CD14-positive monocyte (primary cell): Measurements from ENCODE around the gene GRWD1. TPM values are rescaled to one million over a fixed set of nuclear protein-coding genes. Genes with fewer than 3 reads are reported as not detected.
"Not testable (repeated sequence)": the region's sequence is repeated elsewhere in the genome, so short reads cannot be mapped to it uniquely, and the experiment has no call there.

Source experiments
- DNase-seq, 3 donors: peaks; one replicate each; pipeline ENCODE4 v3.0.0-alpha.2; 2011 to 2022
- H2AFZ ChIP-seq: 2 replicates; pipeline ENCODE4 v1.6.0; 2012; ENCODE audit warnings: mild to moderate bottlenecking, low read depth, low read length, inconsistent platforms; ENCODE audit not compliant: insufficient read depth, poor library complexity, severe bottlenecking
- H3K27ac ChIP-seq, 2 donors: 1 replicate in 1 of 2; 2 replicates in 1 of 2; pipeline ENCODE4 v1.5.1; 2012 to 2013; ENCODE audit warnings: low read length in 2 of 2, control low read depth in 1 of 2, inconsistent platforms in 1 of 2, low read depth in 1 of 2, mild to moderate bottlenecking in 1 of 2
- H3K27me3 ChIP-seq, 2 donors: one replicate each; pipeline versions ENCODE4 v1.6.0 to v1.6.1; 2011 to 2013; ENCODE audit warnings: low read length in 2 of 2; ENCODE audit not compliant: control insufficient read depth in 2 of 2, insufficient read depth in 2 of 2
- H3K36me3 ChIP-seq, 2 donors: replicated peaks in 1 of 2; 1 replicate in 1 of 2; 2 replicates in 1 of 2; pipeline versions ENCODE4 v1.5.1 to v1.6.1; 2012 to 2013; ENCODE audit warnings: low read length in 2 of 2, control low read depth in 1 of 2, inconsistent platforms in 1 of 2, mild to moderate bottlenecking in 1 of 2; ENCODE audit not compliant: insufficient read depth in 2 of 2, control insufficient read depth in 1 of 2
- H3K4me1 ChIP-seq, 2 donors: 1 replicate in 1 of 2; 2 replicates in 1 of 2; pipeline versions ENCODE4 v1.5.1 to v1.6.1; 2012 to 2013; ENCODE audit warnings: low read length in 2 of 2, control low read depth in 1 of 2, inconsistent platforms in 1 of 2, mild to moderate bottlenecking in 1 of 2, moderate library complexity in 1 of 2; ENCODE audit not compliant: insufficient read depth in 2 of 2, control insufficient read depth in 1 of 2
- H3K4me2 ChIP-seq: replicated peaks from 2 replicates; pipeline ENCODE3; 2012; ENCODE audit warnings: low read length, moderate library complexity, mild to moderate bottlenecking; ENCODE audit not compliant: poor library complexity, severe bottlenecking; ENCODE audit errors: extremely low read depth
- H3K4me3 ChIP-seq, 3 experiments: fragments of 200-600 bp in 1 of 3; sonication (generic) in 1 of 3; replicated peaks in 1 of 3; 1 replicate in 2 of 3; 2 replicates in 1 of 3; pipeline ENCODE4 v1.5.1; 2011 to 2013; ENCODE audit warnings: low read length in 3 of 3, mild to moderate bottlenecking in 3 of 3, control low read depth in 2 of 3, low read depth in 2 of 3, inconsistent platforms in 1 of 3, moderate library complexity in 1 of 3
- H3K79me2 ChIP-seq: 2 replicates; pipeline ENCODE4 v1.6.0; 2012; ENCODE audit warnings: mild to moderate bottlenecking, control low read depth, inconsistent platforms, low read length, moderate library complexity; ENCODE audit not compliant: insufficient read depth
- H3K9ac ChIP-seq: 2 replicates; pipeline ENCODE4 v1.6.0; 2017; ENCODE audit warnings: low read length, mild to moderate bottlenecking; ENCODE audit not compliant: insufficient read depth, poor library complexity, severe bottlenecking
- H3K9me3 ChIP-seq, 2 donors: replicated peaks in 1 of 2; 1 replicate in 1 of 2; 2 replicates in 1 of 2; pipeline versions ENCODE4 v1.5.1 to v1.6.1; 2012 to 2013; ENCODE audit warnings: low read length in 2 of 2, control low read depth in 1 of 2; ENCODE audit not compliant: control insufficient read depth in 1 of 2, insufficient read depth in 1 of 2
- H4K20me1 ChIP-seq: 2 replicates; pipeline ENCODE4 v1.6.0; 2012; ENCODE audit warnings: mild to moderate bottlenecking, low read length, control low read depth, moderate library complexity; ENCODE audit not compliant: insufficient read depth
- H3K27ac Mint-ChIP-seq, 7 donors: one replicate each; pipeline ENCODE4 v1.8.0; 2020; ENCODE audit warnings: mild to moderate bottlenecking in 7 of 7, mixed read lengths in 7 of 7, moderate library complexity in 6 of 7, inconsistent platforms in 2 of 7
- H3K27me3 Mint-ChIP-seq, 3 donors: one replicate each; pipeline ENCODE4 v1.8.0; 2021 to 2022; ENCODE audit warnings: low read depth in 3 of 3, mild to moderate bottlenecking in 3 of 3, mixed read lengths in 3 of 3, moderate library complexity in 3 of 3, inconsistent platforms in 1 of 3
- H3K36me3 Mint-ChIP-seq, 2 donors: one replicate each; pipeline ENCODE4 v1.8.0; 2020; ENCODE audit warnings: mixed read lengths in 2 of 2, inconsistent platforms in 1 of 2, mild to moderate bottlenecking in 1 of 2
- H3K4me1 Mint-ChIP-seq: one replicate; pipeline ENCODE4 v1.8.0; 2020; ENCODE audit warnings: mild to moderate bottlenecking, mixed read lengths
- H3K4me3 Mint-ChIP-seq, 2 donors: one replicate each; pipeline ENCODE4 v1.8.0; 2020; ENCODE audit warnings: mild to moderate bottlenecking in 2 of 2, mixed read lengths in 2 of 2, moderate library complexity in 1 of 2
- H3K9me3 Mint-ChIP-seq, 7 donors: one replicate each; pipeline ENCODE4 v1.8.0; 2020 to 2022; ENCODE audit warnings: mixed read lengths in 7 of 7, mild to moderate bottlenecking in 6 of 7, moderate library complexity in 6 of 7, inconsistent platforms in 2 of 7
- CTCF ChIP-seq: fragments of 200-600 bp; IDR thresholded peaks from one replicate; pipeline ENCODE4 v1.8.0; 2022; ENCODE audit warnings: antibody characterized with exemption, mild to moderate bottlenecking
- WGBS: methylation state at CpG from one replicate; pipeline ENCODE4 v1.1.5; 2013; ENCODE audit warnings: missing lambda C conversion rate; ENCODE audit not compliant: insufficient coverage; 5-methylcytosine and 5-hydroxymethylcytosine counted together
- intact Hi-C, 2 donors: fragments of 100-400 bp; cut with micrococcal nuclease; formaldehyde crosslinking; loops; one replicate each; pipeline versions ENCODE4 v1.15.0 to v1.15.1; 2023
- polyA plus RNA-seq, 3 donors: library from polyadenylated mRNA; depleted of rRNA in 1 of 3; unstranded in 2 of 3; stranded (reverse) in 1 of 3; fragments of 300-500 nt in 2 of 3; fragments of >200 nt in 1 of 3; fragmentation: Illumina TruSeq in 2 of 3; gene quantifications; 1 replicate in 2 of 3; 2 replicates in 1 of 3; pipeline ENCODE4 v1.2.3, GENCODE V29; 2012 to 2021

The GRWD1 gene
- polyA plus RNA-seq, 3 donors = 3.7 to 13.9 (median 10.0) TPM

GRCh38 chr19:48487544-48487943 is 41.8 kb downstream of the GRWD1 start:
- Histone ChIP-seq H3K4me2 (no peak overlapping the region), H3K27me3 (peaks cover 10 to 21% of the 10 kb centered on the region in 2 donors), H3K27ac (no peak overlapping the region), H2AFZ (no peak overlapping the region), H3K9ac (no peak overlapping the region), H3K36me3 (no peaks in the 10 kb centered on the region), H4K20me1 (no peaks in the 10 kb centered on the region), H3K4me3 (no peak overlapping the region), H3K9me3 (peaks cover 0 to under 1% of the 10 kb centered on the region in 2 donors), H3K79me2 (no peaks in the 10 kb centered on the region), H3K4me1 (peaks cover 14 to 19% of the 10 kb centered on the region in 2 donors)
- H3K36me3 Mint-ChIP-seq = peaks cover 0 to 5% of the 10 kb centered on the region in 2 donors
- peaks cover 15% of the 10 kb centered on the region for H3K4me1 Mint-ChIP-seq
- intact Hi-C loops = no loop called here
- H3K9me3 Mint-ChIP-seq = peaks cover 0 to 22% (median 13%) of the 10 kb centered on the region in 7 donors
- H3K27ac Mint-ChIP-seq = no peak overlapping the region
- no peak for DNase-seq
- WGBS = 96% methylated on average over 6 of the region's 6 CpGs
- H3K27me3 Mint-ChIP-seq = peaks cover 33 to 42% (median 39%) of the 10 kb centered on the region in 3 donors
- no peak for TF ChIP-seq CTCF
- no peak overlapping the region for H3K4me3 Mint-ChIP-seq

- intact Hi-C loops = loop anchor here in 1 of 2 donors (2.0 kb wide), 1 partner anchor 121 kb away; no protein-coding TSS in a partner anchor
- WGBS = 89% methylated on average over 5 of the region's 8 CpGs
Measured at GRCh38 chr19:48487948-48488347, 42.2 kb downstream of the GRWD1 start.

GRCh38 chr19:48488478-48488877 is 42.7 kb downstream of the GRWD1 start:
- not testable (repeated sequence) for H3K27ac ChIP-seq, DNase-seq, H3K79me2 ChIP-seq, H2AFZ ChIP-seq, H3K4me3 ChIP-seq, H3K36me3 Mint-ChIP-seq, H3K9me3 ChIP-seq, H3K4me3 Mint-ChIP-seq, H3K27ac Mint-ChIP-seq, H4K20me1 ChIP-seq, H3K9ac ChIP-seq, H3K36me3 ChIP-seq, H3K4me2 ChIP-seq
- peaks cover 10 to 21% of the 10 kb centered on the region in 2 donors for H3K27me3 ChIP-seq
- peaks cover 16 to 25% of the 10 kb centered on the region in 2 donors for H3K4me1 ChIP-seq
- H3K27me3 Mint-ChIP-seq = peaks cover 38 to 43% (median 40%) of the 10 kb centered on the region in 3 donors
- H3K9me3 Mint-ChIP-seq = peaks cover 0 to 27% (median 15%) of the 10 kb centered on the region in 7 donors
- WGBS = 89% methylated on average over 4 of the region's 7 CpGs
- intact Hi-C loops = loop anchor here in 1 of 2 donors (2.0 kb wide), 1 partner anchor 120 kb away; no protein-coding TSS in a partner anchor
- H3K4me1 Mint-ChIP-seq = peaks cover 19% of the 10 kb centered on the region

More at GRCh38 chr19:48487948-48488347, 42.2 kb downstream of the GRWD1 start:
- H3K4me3 Mint-ChIP-seq = no peak overlapping the region
- H3K4me2 ChIP-seq = no peak overlapping the region
- TF ChIP-seq CTCF = no peak
- no peak for DNase-seq
- no peak overlapping the region for H3K9ac ChIP-seq
- no peaks in the 10 kb centered on the region for H3K36me3 ChIP-seq
- H3K27me3 Mint-ChIP-seq = peaks cover 37 to 45% (median 40%) of the 10 kb centered on the region in 3 donors
- H3K79me2 ChIP-seq = no peaks in the 10 kb centered on the region
- H3K9me3 Mint-ChIP-seq = peaks cover 0 to 26% (median 15%) of the 10 kb centered on the region in 7 donors
- peaks cover 0 to 3% of the 10 kb centered on the region in 2 donors for H3K9me3 ChIP-seq
- peaks cover 10 to 21% of the 10 kb centered on the region in 2 donors for H3K27me3 ChIP-seq
- peak overlapping the region in 3 of 7 donors; percentile 2 to 56 (median 14) for H3K27ac Mint-ChIP-seq
- H2AFZ ChIP-seq = no peak overlapping the region
- peaks cover 18% of the 10 kb centered on the region for H3K4me1 Mint-ChIP-seq
- peaks cover 0 to 7% of the 10 kb centered on the region in 2 donors for H3K36me3 Mint-ChIP-seq
- H4K20me1 ChIP-seq = no peaks in the 10 kb centered on the region
- H3K4me1 ChIP-seq = peaks cover 16 to 23% of the 10 kb centered on the region in 2 donors
- H3K27ac ChIP-seq = no peak overlapping the region
- no peak overlapping the region for H3K4me3 ChIP-seq
